Measurements from ENCODE around the gene SMYD3.

Gene SMYD3

GRCh38 chr1:246515390-246516005 lies 8.4 kb upstream of the SMYD3 start:
- no peak for DNase-seq (ENCODE audit: low read depth in 2 of 2)

- no peak for DNase-seq (ENCODE audit: low read depth in 2 of 2)
These were observed 6.7 kb upstream of the SMYD3 start for GRCh38 chr1:246513619-246514343.

GRCh38 chr1:246513041-246513440 lies 6.0 kb upstream of the SMYD3 start:
- DNase-seq (ENCODE audit: low read depth in 2 of 2): no peak

- DNase-seq (ENCODE audit: low read depth in 2 of 2): no peak
These were observed 5.6 kb upstream of the SMYD3 start for GRCh38 chr1:246512635-246513034.

- no peak for DNase-seq (ENCODE audit: low read depth in 2 of 2)
These were observed 5.2 kb upstream of the SMYD3 start for GRCh38 chr1:246512230-246512629.

- no peak for DNase-seq (ENCODE audit: low read depth in 2 of 2)
These were observed 4.1 kb upstream of the SMYD3 start for GRCh38 chr1:246511203-246511602.

- DNase-seq (ENCODE audit: low read depth in 2 of 2): no peak
These were observed 3.3 kb upstream of the SMYD3 start for GRCh38 chr1:246510147-246511030.

GRCh38 chr1:246508897-246509688 lies 2.0 kb upstream of the SMYD3 start:
- DNase-seq (ENCODE audit: low read depth in 2 of 2): no peak

- DNase-seq (ENCODE audit: low read depth in 2 of 2): no peak
These were observed 759 bp downstream of the SMYD3 start for GRCh38 chr1:246506367-246506673.

- no peak for DNase-seq (ENCODE audit: low read depth in 2 of 2)
These were observed 3.7 kb downstream of the SMYD3 start for GRCh38 chr1:246503341-246503740.

- DNase-seq (ENCODE audit: low read depth in 2 of 2): peak; percentile 47 to 53
These were observed 9.7 kb downstream of the SMYD3 start for GRCh38 chr1:246497331-246497915.

- DNase-seq (ENCODE audit: low read depth in 2 of 2): peak; percentile 43 to 53
These were observed 14.4 kb downstream of the SMYD3 start for GRCh38 chr1:246492611-246493245.

GRCh38 chr1:246491551-246492053 lies 15.5 kb downstream of the SMYD3 start:
- DNase-seq (ENCODE audit: low read depth in 2 of 2): no peak

GRCh38 chr1:246488674-246489073 lies 18.4 kb downstream of the SMYD3 start:
- no peak for DNase-seq (ENCODE audit: low read depth in 2 of 2)

- DNase-seq (ENCODE audit: low read depth in 2 of 2): no peak
These were observed 23.5 kb downstream of the SMYD3 start for GRCh38 chr1:246483569-246483933.

GRCh38 chr1:246482805-246483568 lies 24.1 kb downstream of the SMYD3 start:
- no peak for DNase-seq (ENCODE audit: low read depth in 2 of 2)

- DNase-seq (ENCODE audit: low read depth in 2 of 2): no peak
These were observed 28.0 kb downstream of the SMYD3 start for GRCh38 chr1:246479061-246479460.

GRCh38 chr1:246477634-246478033 lies 29.4 kb downstream of the SMYD3 start:
- DNase-seq (ENCODE audit: low read depth in 2 of 2): no peak

GRCh38 chr1:246476771-246477170 lies 30.3 kb downstream of the SMYD3 start:
- no peak for DNase-seq (ENCODE audit: low read depth in 2 of 2)

- no peak for DNase-seq (ENCODE audit: low read depth in 2 of 2)
These were observed 35.4 kb downstream of the SMYD3 start for GRCh38 chr1:246471688-246472087.
